K562 (cell line): ENCODE data around the gene CCND3. TPM values are rescaled to one million over a fixed set of nuclear protein-coding genes. Genes with fewer than 3 reads are reported as not detected.

Source experiments
- BCOR ChIP-seq: fragments of 450-650 bp; IDR thresholded peaks from 2 replicates; pipeline ENCODE4 v1.6.1; 2016
- BHLHE40 ChIP-seq: IDR thresholded peaks from 2 replicates; pipeline ENCODE4 v1.6.1; 2011; ENCODE audit warnings: low read length, improper control_type of control experiment
- CBX1 ChIP-seq: sonication (generic); IDR thresholded peaks from 2 replicates; pipeline ENCODE4 v1.6.1; 2016; ENCODE audit warnings: antibody characterized with exemption, low read depth, mild to moderate bottlenecking
- CTBP1 ChIP-seq: fragments of 450-650 bp; IDR thresholded peaks from 2 replicates; pipeline ENCODE4 v1.6.1; 2016; ENCODE audit warnings: borderline replicate concordance
- DMBX1 ChIP-seq: fragments of 250-450 bp; sonication (Bioruptor Pico); IDR thresholded peaks from 2 replicates; pipeline ENCODE4 v1.8.0; 2022; ENCODE audit warnings: inconsistent platforms, mild to moderate bottlenecking, moderate library complexity, borderline replicate concordance
- ETV5 ChIP-seq: sonication (generic); formaldehyde crosslinking; IDR thresholded peaks from 2 replicates; pipeline ENCODE4 v1.4.0; 2020; ENCODE audit warnings: low read depth, mild to moderate bottlenecking, missing genetic modification reagents
- FOSL1 ChIP-seq: fragments of 200-800 bp; sonication (Bioruptor generic); conservative IDR thresholded peaks from 2 replicates; pipeline ENCODE4 v1.6.1; 2016; ENCODE audit warnings: missing genetic modification characterization, missing compliant biosample characterization
- HMGN3 ChIP-seq: IDR thresholded peaks from 2 replicates; pipeline ENCODE4 v1.6.1; 2011; ENCODE audit warnings: borderline replicate concordance, low read depth, mild to moderate bottlenecking, mixed read lengths, low read length; ENCODE audit not compliant: insufficient read length; ENCODE audit errors: extremely low read depth
- HNRNPUL1 ChIP-seq: fragments of 200-400 bp; formaldehyde crosslinking; IDR thresholded peaks from 2 replicates; pipeline ENCODE4 v1.6.1; 2017; ENCODE audit warnings: low read length
- NFE2L1 ChIP-seq: fragments of 450-650 bp; IDR thresholded peaks from 2 replicates; pipeline ENCODE4 v1.6.1; 2016; ENCODE audit warnings: missing genetic modification characterization, low read depth, mild to moderate bottlenecking, missing compliant biosample characterization, moderate library complexity, borderline replicate concordance
- NR2C2 ChIP-seq, 2 experiments: fragments of 200-800 bp in 1 of 2; sonication (Bioruptor generic) in 1 of 2; sonication (generic) in 1 of 2; formaldehyde crosslinking in 1 of 2; IDR thresholded peaks; 2 replicates each; pipeline versions ENCODE4 v1.6.1 to v1.8.0; 2016 to 2022; ENCODE audit warnings: mild to moderate bottlenecking in 1 of 2, missing compliant biosample characterization in 1 of 2, missing genetic modification characterization in 1 of 2, missing genetic modification reagents in 1 of 2
- YBX1 ChIP-seq: fragments of 450-650 bp; IDR thresholded peaks from 2 replicates; pipeline ENCODE4 v1.7.1; 2016; ENCODE audit warnings: mild to moderate bottlenecking
- ZBTB17 ChIP-seq: fragments of 450-650 bp; formaldehyde crosslinking; IDR thresholded peaks from 2 replicates; pipeline ENCODE4 v1.4.0; 2020; ENCODE audit warnings: mild to moderate bottlenecking
- ZFP36 ChIP-seq: fragments of 150-350 bp; IDR thresholded peaks from 2 replicates; pipeline ENCODE4 v1.6.1; 2018; ENCODE audit warnings: low read length, low read depth; ENCODE audit not compliant: partially characterized antibody
- ZNF253 ChIP-seq: fragments of 250-450 bp; sonication (Bioruptor Pico); conservative IDR thresholded peaks from 2 replicates; pipeline ENCODE4 v1.6.1; 2021; ENCODE audit warnings: mild to moderate bottlenecking
- ZNF316 ChIP-seq: fragments of 450-650 bp; IDR thresholded peaks from 2 replicates; pipeline ENCODE4 v1.6.1; 2016
- polyA plus RNA-seq, 8 experiments: library from polyadenylated mRNA; depleted of rRNA in 4 of 8; stranded (reverse) in 5 of 8; unstranded in 3 of 8; fragments of >200 nt; fragmentation: Nextera tagmentation in 2 of 8; fragmentation: Illumina TruSeq in 1 of 8; extraction: Ambion mirVana in 2 of 8; extraction: Trizol in 1 of 8; gene quantifications; 2 replicates each; pipeline versions ENCODE4 v1.2.1 to v1.2.3, GENCODE V29; 2011 to 2014; ENCODE audit warnings: inconsistent platforms in 1 of 8, missing spikeins in 1 of 8
- total RNA-seq, 7 experiments: library from RNA; depleted of rRNA in 6 of 7; stranded (reverse); fragments of >200 nt in 6 of 7; fragmentation: Illumina TruSeq in 2 of 7; extraction: Trizol in 2 of 7; gene quantifications; 2 replicates each; pipeline versions ENCODE4 v1.2.1 to v1.2.3, GENCODE V29; 2011 to 2021; ENCODE audit warnings: low replicate concordance in 1 of 7
- TF ChIP-seq, protein P1 (sequence below): fragments of 450-650 bp; formaldehyde crosslinking; IDR thresholded peaks from 2 replicates; pipeline ENCODE4 v1.4.0; 2020; ENCODE audit warnings: mild to moderate bottlenecking, moderate library complexity
- TF ChIP-seq, protein P2 (sequence below): fragments of 250-450 bp; sonication (Bioruptor Pico); IDR thresholded peaks from 2 replicates; pipeline ENCODE4 v1.4.0; 2020; ENCODE audit warnings: mild to moderate bottlenecking
- TF ChIP-seq, protein P3 (sequence below): fragments of 250-450 bp; sonication (Bioruptor Pico); IDR thresholded peaks from 2 replicates; pipeline ENCODE4 v1.8.0; 2021; ENCODE audit warnings: moderate library complexity, mild to moderate bottlenecking, inconsistent platforms
- TF ChIP-seq, protein P4 (sequence below): sonication (generic); formaldehyde crosslinking; IDR thresholded peaks from 2 replicates; pipeline ENCODE4 v1.8.1; 2023; ENCODE audit warnings: missing genetic modification reagents, mild to moderate bottlenecking, borderline replicate concordance

The CCND3 gene
- total and polyA plus RNA-seq, 9 of the 15 experiments (the other 6 are each of a cell fraction or from before 2014, with no cell fraction given): 21.5 to 204 (median 97.4) TPM

DNA sequence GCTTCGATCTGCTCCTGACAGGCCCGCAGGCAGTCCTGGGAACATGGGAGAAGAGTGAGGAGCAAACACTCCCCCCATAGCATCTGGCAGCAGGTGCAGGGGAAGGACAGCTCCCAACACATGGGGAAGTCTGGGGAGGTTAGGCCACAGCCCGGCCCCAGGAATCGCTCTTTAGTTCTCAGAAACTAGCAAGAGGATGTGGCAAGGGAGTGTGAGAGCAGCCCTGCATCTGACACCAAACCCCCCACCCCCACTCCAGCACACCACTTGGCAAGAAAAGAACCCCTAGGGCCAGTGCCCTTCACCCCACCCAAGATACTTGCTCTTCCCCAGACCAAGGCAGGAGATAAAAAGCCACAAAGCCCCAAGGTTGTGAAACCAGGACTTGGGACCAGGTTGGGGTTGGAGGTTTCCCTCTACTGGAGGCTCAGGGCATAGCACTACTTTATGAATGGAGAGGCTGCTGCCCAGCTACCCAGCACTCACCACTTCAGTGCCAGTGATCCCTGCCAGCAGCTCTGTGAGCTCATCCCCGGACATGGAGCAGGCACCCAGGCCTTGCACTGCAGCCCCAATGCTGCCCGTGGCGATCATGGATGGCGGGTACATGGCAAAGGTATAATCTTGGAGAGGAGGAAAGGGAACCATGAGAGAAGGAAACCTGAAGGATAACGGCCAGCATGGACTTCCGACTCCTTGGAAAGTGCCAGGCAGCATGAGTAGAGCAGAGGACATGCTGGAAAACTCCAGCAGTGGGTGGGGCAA lies 5.4 kb downstream of the CCND3 start (continued):
- TF ChIP-seq, protein P1, sequence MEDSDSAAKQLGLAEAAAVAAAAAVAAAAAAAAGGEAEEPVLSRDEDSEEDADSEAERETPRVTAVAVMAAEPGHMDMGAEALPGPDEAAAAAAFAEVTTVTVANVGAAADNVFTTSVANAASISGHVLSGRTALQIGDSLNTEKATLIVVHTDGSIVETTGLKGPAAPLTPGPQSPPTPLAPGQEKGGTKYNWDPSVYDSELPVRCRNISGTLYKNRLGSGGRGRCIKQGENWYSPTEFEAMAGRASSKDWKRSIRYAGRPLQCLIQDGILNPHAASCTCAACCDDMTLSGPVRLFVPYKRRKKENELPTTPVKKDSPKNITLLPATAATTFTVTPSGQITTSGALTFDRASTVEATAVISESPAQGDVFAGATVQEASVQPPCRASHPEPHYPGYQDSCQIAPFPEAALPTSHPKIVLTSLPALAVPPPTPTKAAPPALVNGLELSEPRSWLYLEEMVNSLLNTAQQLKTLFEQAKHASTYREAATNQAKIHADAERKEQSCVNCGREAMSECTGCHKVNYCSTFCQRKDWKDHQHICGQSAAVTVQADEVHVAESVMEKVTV (CRISPR knock-in tag): peak; percentile 82
- peak; percentile 85; the same call in 1 of the 2 replicates for TF ChIP-seq CBX1
- no peak for TF ChIP-seq NFE2L1
- TF ChIP-seq, protein P2, sequence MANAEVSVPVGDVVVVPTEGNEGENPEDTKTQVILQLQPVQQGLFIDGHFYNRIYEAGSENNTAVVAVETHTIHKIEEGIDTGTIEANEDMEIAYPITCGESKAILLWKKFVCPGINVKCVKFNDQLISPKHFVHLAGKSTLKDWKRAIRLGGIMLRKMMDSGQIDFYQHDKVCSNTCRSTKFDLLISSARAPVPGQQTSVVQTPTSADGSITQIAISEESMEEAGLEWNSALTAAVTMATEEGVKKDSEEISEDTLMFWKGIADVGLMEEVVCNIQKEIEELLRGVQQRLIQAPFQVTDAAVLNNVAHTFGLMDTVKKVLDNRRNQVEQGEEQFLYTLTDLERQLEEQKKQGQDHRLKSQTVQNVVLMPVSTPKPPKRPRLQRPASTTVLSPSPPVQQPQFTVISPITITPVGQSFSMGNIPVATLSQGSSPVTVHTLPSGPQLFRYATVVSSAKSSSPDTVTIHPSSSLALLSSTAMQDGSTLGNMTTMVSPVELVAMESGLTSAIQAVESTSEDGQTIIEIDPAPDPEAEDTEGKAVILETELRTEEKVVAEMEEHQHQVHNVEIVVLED: no peak; the same call in 1 of the 2 replicates
- TF ChIP-seq NR2C2 (CRISPR knock-in tag; IDR thresholded peaks at IDR 0.05): peak; percentile 77
- TF ChIP-seq NR2C2 (tag; IDR thresholded peaks at IDR 0.05): peak; percentile 72; the same call in 1 of the 2 replicates
- TF ChIP-seq ZNF253 (CRISPR knock-in tag): no peak
- TF ChIP-seq BHLHE40: peak; percentile 81
- TF ChIP-seq, protein P3, sequence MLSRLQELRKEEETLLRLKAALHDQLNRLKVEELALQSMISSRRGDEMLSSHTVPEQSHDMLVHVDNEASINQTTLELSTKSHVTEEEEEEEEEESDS: no peak
- peak; percentile 50; the same call in 1 of the 2 replicates for TF ChIP-seq ETV5 (CRISPR knock-in tag)
- TF ChIP-seq ZFP36: no peak
- TF ChIP-seq, protein P4, sequence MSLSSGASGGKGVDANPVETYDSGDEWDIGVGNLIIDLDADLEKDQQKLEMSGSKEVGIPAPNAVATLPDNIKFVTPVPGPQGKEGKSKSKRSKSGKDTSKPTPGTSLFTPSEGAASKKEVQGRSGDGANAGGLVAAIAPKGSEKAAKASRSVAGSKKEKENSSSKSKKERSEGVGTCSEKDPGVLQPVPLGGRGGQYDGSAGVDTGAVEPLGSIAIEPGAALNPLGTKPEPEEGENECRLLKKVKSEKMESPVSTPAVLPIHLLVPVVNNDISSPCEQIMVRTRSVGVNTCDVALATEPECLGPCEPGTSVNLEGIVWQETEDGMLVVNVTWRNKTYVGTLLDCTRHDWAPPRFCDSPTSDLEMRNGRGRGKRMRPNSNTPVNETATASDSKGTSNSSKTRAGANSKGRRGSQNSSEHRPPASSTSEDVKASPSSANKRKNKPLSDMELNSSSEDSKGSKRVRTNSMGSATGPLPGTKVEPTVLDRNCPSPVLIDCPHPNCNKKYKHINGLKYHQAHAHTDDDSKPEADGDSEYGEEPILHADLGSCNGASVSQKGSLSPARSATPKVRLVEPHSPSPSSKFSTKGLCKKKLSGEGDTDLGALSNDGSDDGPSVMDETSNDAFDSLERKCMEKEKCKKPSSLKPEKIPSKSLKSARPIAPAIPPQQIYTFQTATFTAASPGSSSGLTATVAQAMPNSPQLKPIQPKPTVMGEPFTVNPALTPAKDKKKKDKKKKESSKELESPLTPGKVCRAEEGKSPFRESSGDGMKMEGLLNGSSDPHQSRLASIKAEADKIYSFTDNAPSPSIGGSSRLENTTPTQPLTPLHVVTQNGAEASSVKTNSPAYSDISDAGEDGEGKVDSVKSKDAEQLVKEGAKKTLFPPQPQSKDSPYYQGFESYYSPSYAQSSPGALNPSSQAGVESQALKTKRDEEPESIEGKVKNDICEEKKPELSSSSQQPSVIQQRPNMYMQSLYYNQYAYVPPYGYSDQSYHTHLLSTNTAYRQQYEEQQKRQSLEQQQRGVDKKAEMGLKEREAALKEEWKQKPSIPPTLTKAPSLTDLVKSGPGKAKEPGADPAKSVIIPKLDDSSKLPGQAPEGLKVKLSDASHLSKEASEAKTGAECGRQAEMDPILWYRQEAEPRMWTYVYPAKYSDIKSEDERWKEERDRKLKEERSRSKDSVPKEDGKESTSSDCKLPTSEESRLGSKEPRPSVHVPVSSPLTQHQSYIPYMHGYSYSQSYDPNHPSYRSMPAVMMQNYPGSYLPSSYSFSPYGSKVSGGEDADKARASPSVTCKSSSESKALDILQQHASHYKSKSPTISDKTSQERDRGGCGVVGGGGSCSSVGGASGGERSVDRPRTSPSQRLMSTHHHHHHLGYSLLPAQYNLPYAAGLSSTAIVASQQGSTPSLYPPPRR (CRISPR knock-in tag): peak; percentile 61; the same call in 1 of the 2 replicates
- peak; percentile 77 for TF ChIP-seq HMGN3
- peak; percentile 65; the same call in 1 of the 2 replicates for TF ChIP-seq ZBTB17 (CRISPR knock-in tag)
- TF ChIP-seq HNRNPUL1: no peak
- peak; percentile 36; the same call in 1 of the 2 replicates for TF ChIP-seq FOSL1
- TF ChIP-seq DMBX1 (CRISPR knock-in tag): peak; percentile 75; the same call in 1 of the 2 replicates
- no peak for TF ChIP-seq YBX1
- peak; percentile 93 for TF ChIP-seq CTBP1
- peak; percentile 23; the same call in 1 of the 2 replicates for TF ChIP-seq BCOR
- no peak for TF ChIP-seq ZNF316
